Lung (tissue), 12 donors: Measurements from ENCODE around the gene ATXN2. TPM values are rescaled to one million over a fixed set of nuclear protein-coding genes. Genes with fewer than 3 reads are reported as not detected.

ENCODE experiments used
- ATAC-seq: fragments of 200-7000 bp; cut with Tn5 transposase; one replicate; pipeline ENCODE4 v1.9.1; 2020; ENCODE audit warnings: moderate number of reproducible peaks; ENCODE audit not compliant: insufficient read depth, low FRiP score
- DNase-seq, 3 donors: peaks; one replicate each; pipeline ENCODE4 v3.0.0-alpha.2; 2013 to 2017
- H3K27ac ChIP-seq, 2 donors: one replicate each; pipeline ENCODE4 v1.5.1; 2013; ENCODE audit warnings: mild to moderate bottlenecking in 2 of 2, moderate library complexity in 2 of 2, control low read depth in 1 of 2, inconsistent platforms in 1 of 2, low read depth in 1 of 2, low read length in 1 of 2
- H3K27me3 ChIP-seq, 3 donors: one replicate each; pipeline ENCODE4 v1.5.1; 2013; ENCODE audit warnings: low read length in 2 of 3; ENCODE audit not compliant: control insufficient read depth in 3 of 3, insufficient read depth in 3 of 3
- H3K36me3 ChIP-seq, 4 donors: one replicate each; pipeline ENCODE4 v1.5.1; 2013; ENCODE audit warnings: low read length in 4 of 4, mild to moderate bottlenecking in 1 of 4, moderate library complexity in 1 of 4; ENCODE audit not compliant: control insufficient read depth in 4 of 4, insufficient read depth in 4 of 4
- H3K4me1 ChIP-seq, 5 donors: one replicate each; pipeline ENCODE4 v1.5.1; 2013; ENCODE audit warnings: low read length in 5 of 5, mild to moderate bottlenecking in 2 of 5, moderate library complexity in 1 of 5; ENCODE audit not compliant: control insufficient read depth in 5 of 5, insufficient read depth in 5 of 5
- H3K4me3 ChIP-seq: one replicate; pipeline ENCODE4 v1.5.1; 2013; ENCODE audit warnings: mild to moderate bottlenecking, control low read depth, moderate library complexity
- H3K9ac ChIP-seq, 2 donors: one replicate each; pipeline ENCODE4 v1.5.1; 2013; ENCODE audit warnings: low read length in 2 of 2, control low read depth in 1 of 2; ENCODE audit not compliant: insufficient read depth in 1 of 2
- H3K9me3 ChIP-seq, 4 donors: one replicate each; pipeline ENCODE4 v1.5.1; 2013; ENCODE audit warnings: low read length in 3 of 4, mild to moderate bottlenecking in 1 of 4, moderate library complexity in 1 of 4; ENCODE audit not compliant: control insufficient read depth in 4 of 4, insufficient read depth in 3 of 4
- WGBS, 2 donors: extraction: QIAGEN DNeasy Blood & Tissue Kit; methylation state at CpG; one replicate each; pipeline ENCODE4 v1.1.7; 2013; 5-methylcytosine and 5-hydroxymethylcytosine counted together
- polyA plus RNA-seq, 2 donors: library from polyadenylated mRNA; stranded (reverse); fragments of 200-250 nt; gene quantifications; one replicate each; pipeline ENCODE4 v1.2.1, GENCODE V29; 2013
- total RNA-seq, 2 donors: library from RNA; depleted of rRNA in 1 of 2; stranded (reverse); fragments of >200 nt in 1 of 2; gene quantifications; one replicate each; pipeline ENCODE4 v1.2.1, GENCODE V29; 2014 to 2021
- TF ChIP-seq, protein P1 (sequence below): IDR thresholded peaks from 2 replicates; pipeline ENCODE4 v1.5.1; 2012; ENCODE audit warnings: mild to moderate bottlenecking; ENCODE audit errors: control extremely low read depth, extremely low read depth
- donor health status: control.
- donor health status: control.
- donor health status: Bipolar disorder and iron deficiency.
- donor health status: healthy.
- donor health status: DM: yes; HTN: yes; CAD: no.

Gene ATXN2
- total and polyA plus RNA-seq, 4 donors: 18.0 to 100 (median 43.5) TPM

GRCh38 chr12:111529424-111530368 lies 69.4 kb downstream of the ATXN2 start:
- Histone ChIP-seq H3K9ac (no peak overlapping the region), H3K27ac (no peak overlapping the region), H3K27me3 (no peaks in the 10 kb centered on the region), H3K4me1 (no peaks in the 10 kb centered on the region), H3K36me3 (peaks cover 6 to 30% (median 12%) of the 10 kb centered on the region in 4 donors), H3K4me3 (no peak overlapping the region), H3K9me3 (no peaks in the 10 kb centered on the region)
- WGBS, 2 donors: 54% methylated on average over 8 of the region's 8 CpGs
- TF ChIP-seq, protein P1, sequence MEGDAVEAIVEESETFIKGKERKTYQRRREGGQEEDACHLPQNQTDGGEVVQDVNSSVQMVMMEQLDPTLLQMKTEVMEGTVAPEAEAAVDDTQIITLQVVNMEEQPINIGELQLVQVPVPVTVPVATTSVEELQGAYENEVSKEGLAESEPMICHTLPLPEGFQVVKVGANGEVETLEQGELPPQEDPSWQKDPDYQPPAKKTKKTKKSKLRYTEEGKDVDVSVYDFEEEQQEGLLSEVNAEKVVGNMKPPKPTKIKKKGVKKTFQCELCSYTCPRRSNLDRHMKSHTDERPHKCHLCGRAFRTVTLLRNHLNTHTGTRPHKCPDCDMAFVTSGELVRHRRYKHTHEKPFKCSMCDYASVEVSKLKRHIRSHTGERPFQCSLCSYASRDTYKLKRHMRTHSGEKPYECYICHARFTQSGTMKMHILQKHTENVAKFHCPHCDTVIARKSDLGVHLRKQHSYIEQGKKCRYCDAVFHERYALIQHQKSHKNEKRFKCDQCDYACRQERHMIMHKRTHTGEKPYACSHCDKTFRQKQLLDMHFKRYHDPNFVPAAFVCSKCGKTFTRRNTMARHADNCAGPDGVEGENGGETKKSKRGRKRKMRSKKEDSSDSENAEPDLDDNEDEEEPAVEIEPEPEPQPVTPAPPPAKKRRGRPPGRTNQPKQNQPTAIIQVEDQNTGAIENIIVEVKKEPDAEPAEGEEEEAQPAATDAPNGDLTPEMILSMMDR: peak; percentile 33
- ATAC-seq: no peak
- DNase-seq: peak; percentile 38 to 58 (median 53)

GRCh38 chr12:111523587-111524167 lies 75.4 kb downstream of the ATXN2 start:
- H3K27me3 ChIP-seq: no peaks in the 10 kb centered on the region
- no peaks in the 10 kb centered on the region for H3K9me3 ChIP-seq
- TF ChIP-seq, protein P1: no peak
- peaks cover 13 to 39% (median 34%) of the 10 kb centered on the region in 4 donors for H3K36me3 ChIP-seq
- DNase-seq (no peak), ATAC-seq (no peak)
- H3K27ac ChIP-seq: no peak overlapping the region
- H3K4me3 ChIP-seq: no peak overlapping the region
- peaks cover 0 to 8% (median 0%) of the 10 kb centered on the region in 5 donors for H3K4me1 ChIP-seq
- WGBS, 2 donors: 97 to 98% methylated on average over 5 of the region's 5 CpGs
- no peak overlapping the region for H3K9ac ChIP-seq

DNA sequence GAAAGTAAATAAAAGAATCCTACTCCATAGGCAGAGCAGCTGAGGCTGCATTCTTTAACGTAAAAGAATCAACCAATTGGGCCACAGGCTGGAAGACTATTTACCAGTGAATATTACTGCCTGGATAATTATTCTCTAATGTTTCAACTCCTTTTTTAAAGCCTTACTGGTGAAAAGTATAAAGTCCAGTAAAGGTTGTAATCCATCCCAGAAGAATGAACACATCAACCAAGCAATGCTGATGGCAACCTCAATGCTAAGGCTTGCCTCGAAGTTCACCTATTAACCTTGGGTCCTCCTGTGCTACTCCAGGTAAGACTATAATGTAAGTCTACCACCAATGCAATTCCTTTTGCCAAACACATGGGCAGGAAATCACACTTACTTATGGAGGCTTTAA lies 77.3 kb downstream of the ATXN2 start:
- ATAC-seq (no peak), DNase-seq (no peak)
- H3K27me3 ChIP-seq: no peaks in the 10 kb centered on the region
- H3K4me3 ChIP-seq: no peak overlapping the region
- peaks cover 14 to 47% (median 34%) of the 10 kb centered on the region in 4 donors for H3K36me3 ChIP-seq
- 94 to 98% methylated on average over 2 of the region's 2 CpGs for WGBS, 2 donors
- H3K9ac ChIP-seq: no peak overlapping the region
- TF ChIP-seq, protein P1: no peak
- H3K9me3 ChIP-seq: no peaks in the 10 kb centered on the region
- H3K27ac ChIP-seq: no peak overlapping the region
- H3K4me1 ChIP-seq: peaks cover 0 to 12% (median 0%) of the 10 kb centered on the region in 5 donors
